ENCODE measurements around the gene FLNC. TPM values are rescaled to one million over a fixed set of nuclear protein-coding genes. Genes with fewer than 3 reads are reported as not detected.

FLNC gene
- total RNA-seq, 1 donor from 2014 or later = 0.03 TPM

- Mint-ChIP-seq H3K36me3 (ENCODE audit: low read depth) (peaks cover 21% of the 10 kb centered on the region), H3K9me3 (no peaks in the 10 kb centered on the region), H3K4me1 (ENCODE audit: low read depth) (peaks cover 6% of the 10 kb centered on the region), H3K4me3 (peak overlapping the region; percentile 79), H3K27me3 (ENCODE audit: insufficient read depth) (peaks cover 19% of the 10 kb centered on the region), H3K27ac (no peak overlapping the region)
- no peak for DNase-seq (ENCODE audit: low spot score)
- intact Hi-C loops (cut with micrococcal nuclease) = no loop called here
Observed at GRCh38 chr7:128869944-128870285, 39.7 kb downstream of the FLNC start.

- Mint-ChIP-seq H3K4me1 (ENCODE audit: low read depth) (peaks cover 6% of the 10 kb centered on the region), H3K9me3 (no peaks in the 10 kb centered on the region)
Observed at GRCh38 chr7:128871050-128871449, 40.8 kb downstream of the FLNC start.

GRCh38 chr7:128872394-128872824 lies 42.2 kb downstream of the FLNC start:
- Mint-ChIP-seq H3K27me3 (ENCODE audit: insufficient read depth) (peaks cover 21% of the 10 kb centered on the region), H3K27ac (no peak overlapping the region), H3K9me3 (no peaks in the 10 kb centered on the region), H3K4me3 (no peak overlapping the region), H3K36me3 (ENCODE audit: low read depth) (peaks cover 3% of the 10 kb centered on the region), H3K4me1 (ENCODE audit: low read depth) (peaks cover 6% of the 10 kb centered on the region)
- intact Hi-C loops (cut with micrococcal nuclease) = no loop called here
- no peak for DNase-seq (ENCODE audit: low spot score)

More at GRCh38 chr7:128871050-128871449, 40.8 kb downstream of the FLNC start:
- Mint-ChIP-seq H3K4me3 (peak overlapping the region; percentile 79), H3K36me3 (ENCODE audit: low read depth) (peaks cover 11% of the 10 kb centered on the region), H3K27ac (no peak overlapping the region), H3K27me3 (ENCODE audit: insufficient read depth) (peaks cover 21% of the 10 kb centered on the region)
- DNase-seq (ENCODE audit: low spot score) = no peak
- intact Hi-C loops (cut with micrococcal nuclease) = no loop called here

- intact Hi-C loops (cut with micrococcal nuclease) = no loop called here
- Mint-ChIP-seq H3K36me3 (ENCODE audit: low read depth) (no peaks in the 10 kb centered on the region), H3K4me3 (no peak overlapping the region), H3K27me3 (ENCODE audit: insufficient read depth) (peaks cover 21% of the 10 kb centered on the region), H3K27ac (no peak overlapping the region), H3K4me1 (ENCODE audit: low read depth) (peaks cover 6% of the 10 kb centered on the region), H3K9me3 (no peaks in the 10 kb centered on the region)
- no peak for DNase-seq (ENCODE audit: low spot score)
Observed at GRCh38 chr7:128873234-128873633, 43.0 kb downstream of the FLNC start.

GRCh38 chr7:128874140-128875031 lies 44.2 kb downstream of the FLNC start:
- intact Hi-C loops (cut with micrococcal nuclease) = no loop called here
- H3K27me3 Mint-ChIP-seq (ENCODE audit: insufficient read depth) = peaks cover 21% of the 10 kb centered on the region
- no peak for DNase-seq (ENCODE audit: low spot score)
- no peak overlapping the region for H3K4me3 Mint-ChIP-seq
- no peak overlapping the region for H3K27ac Mint-ChIP-seq
- H3K36me3 Mint-ChIP-seq (ENCODE audit: low read depth) = no peaks in the 10 kb centered on the region
- peaks cover 6% of the 10 kb centered on the region for H3K4me1 Mint-ChIP-seq (ENCODE audit: low read depth)
- no peaks in the 10 kb centered on the region for H3K9me3 Mint-ChIP-seq

GRCh38 chr7:128875523-128875948 lies 45.3 kb downstream of the FLNC start:
- no peaks in the 10 kb centered on the region for H3K4me1 Mint-ChIP-seq (ENCODE audit: low read depth)

GRCh38 chr7:128876127-128876526 lies 45.9 kb downstream of the FLNC start:
- intact Hi-C loops (cut with micrococcal nuclease) = no loop called here
- no peaks in the 10 kb centered on the region for H3K36me3 Mint-ChIP-seq (ENCODE audit: low read depth)
- H3K27me3 Mint-ChIP-seq (ENCODE audit: insufficient read depth) = peaks cover 9% of the 10 kb centered on the region
- DNase-seq (ENCODE audit: low spot score) = no peak
- no peak overlapping the region for H3K4me3 Mint-ChIP-seq
- H3K9me3 Mint-ChIP-seq = no peaks in the 10 kb centered on the region
- H3K27ac Mint-ChIP-seq = no peak overlapping the region
- H3K4me1 Mint-ChIP-seq (ENCODE audit: low read depth) = no peaks in the 10 kb centered on the region

More at GRCh38 chr7:128875523-128875948, 45.3 kb downstream of the FLNC start:
- Mint-ChIP-seq H3K4me3 (no peak overlapping the region), H3K9me3 (no peaks in the 10 kb centered on the region), H3K27me3 (ENCODE audit: insufficient read depth) (peaks cover 15% of the 10 kb centered on the region), H3K27ac (no peak overlapping the region), H3K36me3 (ENCODE audit: low read depth) (no peaks in the 10 kb centered on the region)
- DNase-seq (ENCODE audit: low spot score) = no peak
- intact Hi-C loops (cut with micrococcal nuclease) = no loop called here

GRCh38 chr7:128876586-128876977 lies 46.4 kb downstream of the FLNC start:
- intact Hi-C loops (cut with micrococcal nuclease) = no loop called here
- H3K4me3 Mint-ChIP-seq = no peak overlapping the region
- H3K27me3 Mint-ChIP-seq (ENCODE audit: insufficient read depth) = peaks cover 7% of the 10 kb centered on the region
- DNase-seq (ENCODE audit: low spot score) = no peak
- no peaks in the 10 kb centered on the region for H3K9me3 Mint-ChIP-seq
- H3K27ac Mint-ChIP-seq = no peak overlapping the region
- H3K4me1 Mint-ChIP-seq (ENCODE audit: low read depth) = no peaks in the 10 kb centered on the region
- H3K36me3 Mint-ChIP-seq (ENCODE audit: low read depth) = no peaks in the 10 kb centered on the region

GRCh38 chr7:128876978-128877755 lies 47.0 kb downstream of the FLNC start:
- H3K27ac Mint-ChIP-seq = no peak overlapping the region
- H3K4me1 Mint-ChIP-seq (ENCODE audit: low read depth) = no peaks in the 10 kb centered on the region
- H3K9me3 Mint-ChIP-seq = no peaks in the 10 kb centered on the region
- DNase-seq (ENCODE audit: low spot score) = no peak
- no peak overlapping the region for H3K4me3 Mint-ChIP-seq
- no peaks in the 10 kb centered on the region for H3K36me3 Mint-ChIP-seq (ENCODE audit: low read depth)
- intact Hi-C loops (cut with micrococcal nuclease) = no loop called here
- H3K27me3 Mint-ChIP-seq (ENCODE audit: insufficient read depth) = peaks cover 3% of the 10 kb centered on the region

- Mint-ChIP-seq H3K4me3 (no peak overlapping the region), H3K9me3 (no peaks in the 10 kb centered on the region), H3K36me3 (ENCODE audit: low read depth) (no peaks in the 10 kb centered on the region), H3K27me3 (ENCODE audit: insufficient read depth) (peaks cover 2% of the 10 kb centered on the region), H3K27ac (no peak overlapping the region), H3K4me1 (ENCODE audit: low read depth) (no peaks in the 10 kb centered on the region)
- intact Hi-C loops (cut with micrococcal nuclease) = no loop called here
- no peak for DNase-seq (ENCODE audit: low spot score)
Observed at GRCh38 chr7:128877756-128878120, 47.5 kb downstream of the FLNC start.

- intact Hi-C loops (cut with micrococcal nuclease) = no loop called here
- H3K4me3 Mint-ChIP-seq = no peak overlapping the region
- peaks cover 2% of the 10 kb centered on the region for H3K27me3 Mint-ChIP-seq (ENCODE audit: insufficient read depth)
- no peak overlapping the region for H3K27ac Mint-ChIP-seq
- no peak for DNase-seq (ENCODE audit: low spot score)
- no peaks in the 10 kb centered on the region for H3K4me1 Mint-ChIP-seq (ENCODE audit: low read depth)
- no peaks in the 10 kb centered on the region for H3K36me3 Mint-ChIP-seq (ENCODE audit: low read depth)
- H3K9me3 Mint-ChIP-seq = no peaks in the 10 kb centered on the region
Observed at GRCh38 chr7:128878226-128879105, 48.3 kb downstream of the FLNC start.

GRCh38 chr7:128879461-128879938 lies 49.3 kb downstream of the FLNC start:
- DNase-seq (ENCODE audit: low spot score) = no peak
- Mint-ChIP-seq H3K27ac (no peak overlapping the region), H3K4me3 (no peak overlapping the region), H3K4me1 (ENCODE audit: low read depth) (no peaks in the 10 kb centered on the region), H3K9me3 (no peaks in the 10 kb centered on the region), H3K27me3 (ENCODE audit: insufficient read depth) (peaks cover 2% of the 10 kb centered on the region), H3K36me3 (ENCODE audit: low read depth) (no peaks in the 10 kb centered on the region)
- intact Hi-C loops (cut with micrococcal nuclease) = no loop called here
